ENCODE results near the gene GOLGA6C.
"Not testable (repeated sequence)": the region's sequence is repeated elsewhere in the genome, so short reads cannot be mapped to it uniquely, and the experiment has no call there.

GOLGA6C gene

GRCh38 chr15:75217012-75217411 lies 41.1 kb upstream of the GOLGA6C start:
- no peak overlapping the region for H2AFZ ChIP-seq (ENCODE audit: low read length)
- peaks cover 33% of the 10 kb centered on the region for H3F3A ChIP-seq (ENCODE audit: insufficient read depth, low read length)
- no peak for TF ChIP-seq CTCF (IDR thresholded peaks at IDR 0.05; ENCODE audit: low read length)
- no peak for TF ChIP-seq EZH2 (optimal IDR thresholded peaks at IDR 0.05; ENCODE audit: low read depth, low read length)
- TF ChIP-seq EZH2phosphoT487 (IDR thresholded peaks at IDR 0.05; ENCODE audit: low read length): no peak
- no peak overlapping the region for H3K27ac ChIP-seq (ENCODE audit: low read length)
- no peaks in the 10 kb centered on the region for H3K27me3 ChIP-seq (replicated peaks; ENCODE audit: insufficient read depth, low read length)
- peaks cover 23% of the 10 kb centered on the region for H4K20me1 ChIP-seq (ENCODE audit: insufficient read depth, low read length)
- H3K4me2 ChIP-seq (ENCODE audit: low read depth, low read length): no peak overlapping the region
- H3K9me2 ChIP-seq (replicated peaks; ENCODE audit: insufficient read depth, low read length): no peaks in the 10 kb centered on the region
- peaks cover 10% of the 10 kb centered on the region; the same call in 1 of the 2 replicates for H3K4me1 ChIP-seq (ENCODE audit: low read length)
- peaks cover 23% of the 10 kb centered on the region for H3K79me2 ChIP-seq (ENCODE audit: low read length)
- no peak overlapping the region for H3K9ac ChIP-seq (ENCODE audit: low read length)
- H3K36me3 ChIP-seq (replicated peaks; ENCODE audit: insufficient read depth, low read length): peaks cover 2% of the 10 kb centered on the region; the same call in 1 of the 2 replicates
- no peak overlapping the region for H3K4me3 ChIP-seq (ENCODE audit: low read length)
- no peak for DNase-seq
- H3K9me3 ChIP-seq (replicated peaks; ENCODE audit: insufficient read depth, low read length): no peaks in the 10 kb centered on the region

- Histone ChIP-seq H4K20me1 (ENCODE audit: insufficient read depth, low read length) (peaks cover 18% of the 10 kb centered on the region), H3K79me2 (ENCODE audit: low read length) (peaks cover 18% of the 10 kb centered on the region), H3F3A (ENCODE audit: insufficient read depth, low read length) (peaks cover 33% of the 10 kb centered on the region)
- H3K4me3 ChIP-seq (ENCODE audit: low read length); H3K36me3 ChIP-seq (replicated peaks; ENCODE audit: insufficient read depth, low read length); H3K27ac ChIP-seq (ENCODE audit: low read length); H3K4me1 ChIP-seq (ENCODE audit: low read length); H3K9me3 ChIP-seq (replicated peaks; ENCODE audit: insufficient read depth, low read length); DNase-seq; H3K4me2 ChIP-seq (ENCODE audit: low read depth, low read length); H3K9ac ChIP-seq (ENCODE audit: low read length); H3K9me2 ChIP-seq (replicated peaks; ENCODE audit: insufficient read depth, low read length); H2AFZ ChIP-seq (ENCODE audit: low read length); H3K27me3 ChIP-seq (replicated peaks; ENCODE audit: insufficient read depth, low read length): not testable (repeated sequence)
Observed at GRCh38 chr15:75217574-75217973, 40.6 kb upstream of the GOLGA6C start.

GRCh38 chr15:75219507-75219929 lies 38.6 kb upstream of the GOLGA6C start:
- H3F3A ChIP-seq (ENCODE audit: insufficient read depth, low read length): peaks cover 24% of the 10 kb centered on the region
- H3K9me3 ChIP-seq (replicated peaks; ENCODE audit: insufficient read depth, low read length); H3K4me3 ChIP-seq (ENCODE audit: low read length); H3K27me3 ChIP-seq (replicated peaks; ENCODE audit: insufficient read depth, low read length); H2AFZ ChIP-seq (ENCODE audit: low read length); H3K4me2 ChIP-seq (ENCODE audit: low read depth, low read length); H3K4me1 ChIP-seq (ENCODE audit: low read length); H3K9me2 ChIP-seq (replicated peaks; ENCODE audit: insufficient read depth, low read length); H3K36me3 ChIP-seq (replicated peaks; ENCODE audit: insufficient read depth, low read length); H3K9ac ChIP-seq (ENCODE audit: low read length); H4K20me1 ChIP-seq (ENCODE audit: insufficient read depth, low read length); DNase-seq; H3K79me2 ChIP-seq (ENCODE audit: low read length): not testable (repeated sequence)
- H3K27ac ChIP-seq (ENCODE audit: low read length): peak overlapping the region; percentile 19; the same call in 1 of the 2 replicates

GRCh38 chr15:75223688-75224087 lies 34.4 kb upstream of the GOLGA6C start:
- H3K79me2 ChIP-seq (ENCODE audit: low read length): no peaks in the 10 kb centered on the region
- H3K4me3 ChIP-seq (ENCODE audit: low read length): no peak overlapping the region
- H3K9me3 ChIP-seq (replicated peaks; ENCODE audit: insufficient read depth, low read length): no peaks in the 10 kb centered on the region
- 0 out of 2 replicates have a peak, but pooled peaks cover 4% of the 10 kb centered on the region for H3F3A ChIP-seq (ENCODE audit: insufficient read depth, low read length)
- H3K4me1 ChIP-seq (ENCODE audit: low read length): peaks cover 8% of the 10 kb centered on the region; the same call in 1 of the 2 replicates
- no peaks in the 10 kb centered on the region for H3K36me3 ChIP-seq (replicated peaks; ENCODE audit: insufficient read depth, low read length)
- TF ChIP-seq CTCF (IDR thresholded peaks at IDR 0.05; ENCODE audit: low read length) (no peak), EZH2phosphoT487 (IDR thresholded peaks at IDR 0.05; ENCODE audit: low read length) (no peak), EZH2 (optimal IDR thresholded peaks at IDR 0.05; ENCODE audit: low read depth, low read length) (no peak)
- H3K9ac ChIP-seq (ENCODE audit: low read length): no peak overlapping the region
- no peak for DNase-seq
- H3K27ac ChIP-seq (ENCODE audit: low read length): no peak overlapping the region
- no peaks in the 10 kb centered on the region for H4K20me1 ChIP-seq (ENCODE audit: insufficient read depth, low read length)
- H3K9me2 ChIP-seq (replicated peaks; ENCODE audit: insufficient read depth, low read length): no peaks in the 10 kb centered on the region
- H3K27me3 ChIP-seq (replicated peaks; ENCODE audit: insufficient read depth, low read length): peaks cover 16% of the 10 kb centered on the region; the same call in 1 of the 2 replicates
- H3K4me2 ChIP-seq (ENCODE audit: low read depth, low read length): no peak overlapping the region
- no peak overlapping the region for H2AFZ ChIP-seq (ENCODE audit: low read length)

All from MM.1S (cell line).